ENCODE measurements around the gene CEP57L1. TPM values are rescaled to one million over a fixed set of nuclear protein-coding genes. Genes with fewer than 3 reads are reported as not detected.

The CEP57L1 gene
- total RNA-seq, 1 donor from 2014 or later: 13.2 TPM

- H3K9me3 Mint-ChIP-seq (ENCODE audit: unreplicated experiment): no peaks in the 10 kb centered on the region
- no peak overlapping the region for H3K27ac Mint-ChIP-seq (ENCODE audit: unreplicated experiment)
- H3K27me3 Mint-ChIP-seq (ENCODE audit: unreplicated experiment): no peaks in the 10 kb centered on the region
- H3K4me1 Mint-ChIP-seq (ENCODE audit: unreplicated experiment): no peaks in the 10 kb centered on the region
- H3K4me3 Mint-ChIP-seq (ENCODE audit: unreplicated experiment): no peak overlapping the region
- H3K36me3 Mint-ChIP-seq (ENCODE audit: unreplicated experiment): no peaks in the 10 kb centered on the region
- TF ChIP-seq CTCF (IDR thresholded peaks at IDR 0.05): no peak
- no peak for DNase-seq (ENCODE audit: extremely low spot score, unreplicated experiment)
Observed at GRCh38 chr6:109170333-109170732, 75.0 kb downstream of the CEP57L1 start.

GRCh38 chr6:109172101-109172746, 76.9 kb downstream of the CEP57L1 start:
- no peaks in the 10 kb centered on the region for H3K4me1 Mint-ChIP-seq (ENCODE audit: unreplicated experiment)
- H3K27me3 Mint-ChIP-seq (ENCODE audit: unreplicated experiment): peaks cover 3% of the 10 kb centered on the region
- DNase-seq (ENCODE audit: extremely low spot score, unreplicated experiment): no peak
- H3K9me3 Mint-ChIP-seq (ENCODE audit: unreplicated experiment): peaks cover 5% of the 10 kb centered on the region
- no peaks in the 10 kb centered on the region for H3K36me3 Mint-ChIP-seq (ENCODE audit: unreplicated experiment)
- H3K27ac Mint-ChIP-seq (ENCODE audit: unreplicated experiment): no peak overlapping the region
- no peak for TF ChIP-seq CTCF (IDR thresholded peaks at IDR 0.05)
- no peak overlapping the region for H3K4me3 Mint-ChIP-seq (ENCODE audit: unreplicated experiment)

GRCh38 chr6:109174916-109175315, 79.6 kb downstream of the CEP57L1 start:
- no peak overlapping the region for H3K4me3 Mint-ChIP-seq (ENCODE audit: unreplicated experiment)
- TF ChIP-seq CTCF (IDR thresholded peaks at IDR 0.05): no peak

GRCh38 chr6:109178921-109179320, 83.6 kb downstream of the CEP57L1 start:
- Mint-ChIP-seq H3K36me3 (ENCODE audit: unreplicated experiment) (no peaks in the 10 kb centered on the region), H3K27ac (ENCODE audit: unreplicated experiment) (no peak overlapping the region), H3K27me3 (ENCODE audit: unreplicated experiment) (peaks cover 40% of the 10 kb centered on the region), H3K4me3 (ENCODE audit: unreplicated experiment) (no peak overlapping the region), H3K9me3 (ENCODE audit: unreplicated experiment) (peaks cover 15% of the 10 kb centered on the region), H3K4me1 (ENCODE audit: unreplicated experiment) (no peaks in the 10 kb centered on the region)
- no peak for TF ChIP-seq CTCF (IDR thresholded peaks at IDR 0.05)
- no peak for DNase-seq (ENCODE audit: extremely low spot score, unreplicated experiment)

More at GRCh38 chr6:109174916-109175315, 79.6 kb downstream of the CEP57L1 start:
- Mint-ChIP-seq H3K27me3 (ENCODE audit: unreplicated experiment) (peaks cover 12% of the 10 kb centered on the region), H3K4me1 (ENCODE audit: unreplicated experiment) (no peaks in the 10 kb centered on the region), H3K36me3 (ENCODE audit: unreplicated experiment) (no peaks in the 10 kb centered on the region), H3K9me3 (ENCODE audit: unreplicated experiment) (peaks cover 15% of the 10 kb centered on the region), H3K27ac (ENCODE audit: unreplicated experiment) (no peak overlapping the region)
- no peak for DNase-seq (ENCODE audit: extremely low spot score, unreplicated experiment)

- H3K4me1 Mint-ChIP-seq (ENCODE audit: unreplicated experiment): no peaks in the 10 kb centered on the region
- H3K27me3 Mint-ChIP-seq (ENCODE audit: unreplicated experiment): peaks cover 46% of the 10 kb centered on the region
- H3K27ac Mint-ChIP-seq (ENCODE audit: unreplicated experiment): no peak overlapping the region
- DNase-seq (ENCODE audit: extremely low spot score, unreplicated experiment): no peak
- H3K9me3 Mint-ChIP-seq (ENCODE audit: unreplicated experiment): peaks cover 15% of the 10 kb centered on the region
- H3K4me3 Mint-ChIP-seq (ENCODE audit: unreplicated experiment): no peak overlapping the region
- TF ChIP-seq CTCF (IDR thresholded peaks at IDR 0.05): no peak
- H3K36me3 Mint-ChIP-seq (ENCODE audit: unreplicated experiment): no peaks in the 10 kb centered on the region
Observed at GRCh38 chr6:109179507-109179906, 84.2 kb downstream of the CEP57L1 start.

Data from osteocyte (in vitro differentiated cells).